Progenitor cell of endocrine pancreas (in vitro differentiated cells): ENCODE measurements around the gene NAA38. TPM values are rescaled to one million over a fixed set of nuclear protein-coding genes. Genes with fewer than 3 reads are reported as not detected.

Source experiments
- DNase-seq: peaks from one replicate; pipeline ENCODE4 v3.0.0; 2021; ENCODE audit warnings: low spot score; ENCODE audit not compliant: unreplicated experiment
- H3K27ac Mint-ChIP-seq: 2 replicates; pipeline ENCODE4 v1.8.0; 2021; ENCODE audit warnings: mild to moderate bottlenecking, moderate library complexity, mixed read lengths
- H3K27me3 Mint-ChIP-seq: 2 replicates; pipeline ENCODE4 v1.8.0; 2021; ENCODE audit warnings: mixed read lengths
- H3K36me3 Mint-ChIP-seq: 2 replicates; pipeline ENCODE4 v1.8.0; 2022; ENCODE audit warnings: mixed read lengths; ENCODE audit not compliant: insufficient read depth
- H3K4me1 Mint-ChIP-seq: 2 replicates; pipeline ENCODE4 v1.8.0; 2021; ENCODE audit warnings: low read depth, mixed read lengths
- H3K4me3 Mint-ChIP-seq: 2 replicates; pipeline ENCODE4 v1.8.0; 2021; ENCODE audit warnings: low read depth, mild to moderate bottlenecking, moderate library complexity, mixed read lengths
- H3K9me3 Mint-ChIP-seq: 2 replicates; pipeline ENCODE4 v1.8.0; 2021; ENCODE audit warnings: low read depth, mixed read lengths
- total RNA-seq: library from RNA; stranded (reverse); gene quantifications from 2 replicates; pipeline ENCODE4 v1.2.1, GENCODE V29; 2021
- TF ChIP-seq, protein P1 (sequence below): fragments of 200-600 bp; sonication (generic); IDR thresholded peaks from one replicate; pipeline ENCODE4 v1.5.0; 2021; ENCODE audit warnings: antibody characterized with exemption, mild to moderate bottlenecking; ENCODE audit not compliant: unreplicated experiment

Gene NAA38
- total RNA-seq, 1 donor from 2014 or later = 70.0 TPM

DNA sequence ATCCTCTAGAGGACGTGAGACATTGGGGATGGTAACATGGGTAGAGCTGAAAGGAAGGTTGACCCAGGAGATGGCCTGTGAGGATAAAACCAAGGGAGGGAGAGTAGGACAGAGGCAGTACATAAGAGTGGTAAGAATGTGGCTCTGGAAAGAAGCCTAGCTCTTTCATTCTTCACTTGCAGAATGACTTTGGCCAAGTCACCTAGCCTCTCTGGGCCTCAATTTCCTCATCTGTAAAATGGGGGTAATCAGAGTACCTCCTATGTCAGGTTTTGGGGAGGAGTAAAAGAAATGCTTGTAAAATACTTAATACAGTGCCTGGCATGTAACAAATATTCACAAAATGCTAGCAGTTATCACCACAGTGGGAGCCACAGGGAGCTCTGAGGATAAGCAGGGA lies 16.5 kb downstream of the NAA38 start:
- H3K4me3 Mint-ChIP-seq = peak overlapping the region; percentile 82
- DNase-seq = no peak
- no peaks in the 10 kb centered on the region for H3K27me3 Mint-ChIP-seq
- TF ChIP-seq, protein P1, sequence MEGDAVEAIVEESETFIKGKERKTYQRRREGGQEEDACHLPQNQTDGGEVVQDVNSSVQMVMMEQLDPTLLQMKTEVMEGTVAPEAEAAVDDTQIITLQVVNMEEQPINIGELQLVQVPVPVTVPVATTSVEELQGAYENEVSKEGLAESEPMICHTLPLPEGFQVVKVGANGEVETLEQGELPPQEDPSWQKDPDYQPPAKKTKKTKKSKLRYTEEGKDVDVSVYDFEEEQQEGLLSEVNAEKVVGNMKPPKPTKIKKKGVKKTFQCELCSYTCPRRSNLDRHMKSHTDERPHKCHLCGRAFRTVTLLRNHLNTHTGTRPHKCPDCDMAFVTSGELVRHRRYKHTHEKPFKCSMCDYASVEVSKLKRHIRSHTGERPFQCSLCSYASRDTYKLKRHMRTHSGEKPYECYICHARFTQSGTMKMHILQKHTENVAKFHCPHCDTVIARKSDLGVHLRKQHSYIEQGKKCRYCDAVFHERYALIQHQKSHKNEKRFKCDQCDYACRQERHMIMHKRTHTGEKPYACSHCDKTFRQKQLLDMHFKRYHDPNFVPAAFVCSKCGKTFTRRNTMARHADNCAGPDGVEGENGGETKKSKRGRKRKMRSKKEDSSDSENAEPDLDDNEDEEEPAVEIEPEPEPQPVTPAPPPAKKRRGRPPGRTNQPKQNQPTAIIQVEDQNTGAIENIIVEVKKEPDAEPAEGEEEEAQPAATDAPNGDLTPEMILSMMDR = no peak
- peaks cover 9% of the 10 kb centered on the region for H3K36me3 Mint-ChIP-seq
- H3K27ac Mint-ChIP-seq = peak overlapping the region; percentile 96
- H3K4me1 Mint-ChIP-seq = peaks cover 58% of the 10 kb centered on the region
- H3K9me3 Mint-ChIP-seq = no peaks in the 10 kb centered on the region

DNA sequence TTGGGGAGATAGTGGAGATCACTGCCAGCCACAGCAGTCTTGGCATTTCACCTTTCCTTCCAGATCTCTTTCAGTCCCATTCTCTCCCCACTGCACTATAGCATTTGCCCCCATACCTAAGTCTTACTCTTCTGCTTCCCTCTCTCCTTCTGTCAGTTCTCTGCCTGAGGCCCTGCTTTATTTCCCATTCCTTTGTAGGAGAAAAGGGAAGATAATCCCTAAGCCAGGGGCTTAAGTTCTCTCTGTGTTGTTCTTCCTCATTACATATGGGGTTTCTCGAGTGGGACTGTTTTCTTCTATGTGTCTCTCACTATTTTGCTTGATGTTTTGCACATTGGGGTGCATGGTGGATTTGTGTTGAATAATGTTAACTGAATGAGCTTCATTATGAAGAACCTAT lies 16.9 kb downstream of the NAA38 start:
- peak overlapping the region; percentile 96 for H3K27ac Mint-ChIP-seq

DNA sequence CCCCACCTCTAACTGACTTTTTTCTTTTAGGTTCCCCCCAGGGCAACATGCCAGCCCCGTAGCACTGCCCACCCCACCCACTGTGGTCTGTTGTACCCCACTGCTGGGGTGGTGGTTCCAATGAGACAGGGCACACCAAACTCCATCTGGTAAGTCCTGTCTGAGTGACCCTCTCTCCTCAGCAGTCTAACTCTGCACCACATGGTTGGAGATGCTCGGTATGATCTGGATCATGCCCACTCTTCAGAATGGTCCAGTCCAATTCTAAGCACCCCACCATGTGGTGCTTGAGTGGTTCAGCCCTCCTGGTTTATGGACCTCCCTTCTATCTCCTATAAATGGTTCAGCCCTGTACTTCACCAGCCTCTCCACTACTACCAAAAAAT lies 17.5 kb downstream of the NAA38 start:
- Mint-ChIP-seq H3K36me3 (peaks cover 9% of the 10 kb centered on the region), H3K9me3 (no peaks in the 10 kb centered on the region), H3K27me3 (no peaks in the 10 kb centered on the region), H3K4me1 (peaks cover 55% of the 10 kb centered on the region), H3K27ac (no peak overlapping the region), H3K4me3 (peak overlapping the region; percentile 82)
- no peak for DNase-seq
- TF ChIP-seq, protein P1 = no peak

More for the DNA sequence above, 16.9 kb downstream of the NAA38 start:
- Mint-ChIP-seq H3K36me3 (peaks cover 9% of the 10 kb centered on the region), H3K27me3 (no peaks in the 10 kb centered on the region), H3K4me1 (peaks cover 56% of the 10 kb centered on the region), H3K4me3 (peak overlapping the region; percentile 82), H3K9me3 (no peaks in the 10 kb centered on the region)
- DNase-seq = no peak
- TF ChIP-seq, protein P1 = no peak

DNA sequence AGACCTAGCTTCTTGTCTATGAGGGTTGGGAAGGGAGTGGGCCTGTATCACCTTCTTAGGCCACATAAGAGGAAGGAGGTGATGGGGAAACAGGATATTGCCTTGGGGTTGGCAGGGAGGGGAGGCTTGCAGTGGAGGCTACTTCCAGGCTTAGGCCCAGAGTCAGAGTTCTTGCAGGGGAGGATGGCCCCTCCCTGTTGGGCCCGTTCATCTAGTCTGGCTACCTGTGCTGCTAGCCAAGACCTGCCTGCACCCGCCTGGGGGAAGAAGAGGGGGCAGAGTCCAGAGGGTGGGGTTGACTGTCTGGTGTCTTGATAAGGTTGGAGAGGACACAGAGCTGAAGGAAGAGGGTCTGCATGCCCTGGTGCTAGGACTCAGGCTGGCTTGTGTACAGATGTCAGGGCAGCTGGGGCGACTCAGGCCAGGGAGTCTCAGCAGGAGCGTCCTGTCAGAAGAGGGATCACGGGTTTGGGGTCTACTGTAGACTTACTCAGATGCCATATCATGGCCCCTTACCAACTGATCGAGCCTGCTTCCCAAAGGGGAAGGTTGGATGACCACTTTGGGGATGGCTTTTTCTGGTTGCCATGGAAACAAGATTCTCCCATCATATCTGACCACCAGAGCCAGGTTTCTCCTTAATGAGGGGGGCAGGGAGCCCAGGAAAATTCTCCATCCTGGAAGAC lies 18.0 kb downstream of the NAA38 start:
- H3K27me3 Mint-ChIP-seq = no peaks in the 10 kb centered on the region
- no peaks in the 10 kb centered on the region for H3K9me3 Mint-ChIP-seq
- peaks cover 9% of the 10 kb centered on the region for H3K36me3 Mint-ChIP-seq
- DNase-seq = no peak
- TF ChIP-seq, protein P1 = no peak
- H3K4me3 Mint-ChIP-seq = peak overlapping the region; percentile 72
- H3K27ac Mint-ChIP-seq = peak overlapping the region; percentile 44
- peaks cover 56% of the 10 kb centered on the region for H3K4me1 Mint-ChIP-seq

DNA sequence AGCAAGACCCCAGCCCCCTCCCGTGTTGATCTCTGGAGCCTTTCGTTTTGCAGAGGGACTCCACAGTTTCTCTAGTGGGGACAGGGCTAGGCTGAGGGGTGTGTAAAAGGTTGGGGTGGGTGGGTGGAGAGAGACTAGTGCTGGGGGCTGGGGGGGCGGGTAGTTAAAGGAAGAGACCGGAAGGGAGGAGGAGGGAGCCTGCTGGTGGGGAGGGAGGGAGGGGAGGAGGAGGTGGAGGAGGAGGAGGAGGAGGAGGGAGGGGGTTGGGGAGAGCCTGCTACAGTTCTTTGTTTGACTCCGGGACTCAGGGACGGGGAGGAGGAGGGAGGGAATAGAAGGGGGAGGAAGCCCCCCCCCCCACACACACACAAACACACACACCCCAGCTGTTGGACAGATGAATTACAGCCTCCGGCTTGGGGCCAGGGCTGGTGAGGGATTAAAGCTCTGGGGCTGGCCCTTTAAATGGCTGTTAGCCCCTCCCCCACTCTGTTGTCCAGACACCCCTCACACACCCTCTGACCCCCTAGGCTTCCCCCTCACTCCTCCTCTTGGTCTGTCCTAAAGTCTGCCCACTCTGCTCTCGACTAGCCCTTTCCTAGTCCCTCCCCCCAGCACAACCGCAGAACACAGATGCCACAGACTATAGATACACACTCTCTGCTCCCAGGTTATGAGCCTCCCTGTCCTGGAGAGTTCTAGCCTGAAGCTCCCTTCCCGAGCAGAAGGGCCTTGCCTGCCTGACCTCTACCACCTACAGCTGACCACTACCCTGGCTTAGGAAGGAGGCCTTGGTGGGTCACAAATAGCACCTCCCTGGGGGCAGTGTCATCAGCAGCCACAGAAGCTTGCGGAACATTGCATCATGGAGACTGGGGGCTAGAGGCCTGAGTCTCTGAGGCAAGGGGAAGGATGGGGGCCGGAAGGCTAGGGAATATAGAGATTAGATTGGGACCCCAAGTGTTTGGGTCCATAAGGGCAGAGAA lies 19.0 kb downstream of the NAA38 start:
- Mint-ChIP-seq H3K27ac (peak overlapping the region; percentile 96), H3K4me1 (peaks cover 57% of the 10 kb centered on the region), H3K9me3 (no peaks in the 10 kb centered on the region), H3K36me3 (peaks cover 9% of the 10 kb centered on the region), H3K4me3 (peak overlapping the region; percentile 85), H3K27me3 (peaks cover under 1% of the 10 kb centered on the region)
- DNase-seq = no peak
- TF ChIP-seq, protein P1 = no peak
